Cardiac fibroblast (primary cell): ENCODE data around the gene PTPRT.

Experiments used
- DNase-seq, 2 donors: peaks; one replicate each; pipeline versions ENCODE4 v3.0.0 to v3.0.0-alpha.2; 2010; ENCODE audit warnings: low read depth in 2 of 2
- H3K4me3 ChIP-seq, 2 donors: replicated peaks in 1 of 2; 1 replicate in 1 of 2; 2 replicates in 1 of 2; pipeline ENCODE4 v1.5.1; 2011; ENCODE audit warnings: low read depth in 2 of 2, low read length in 2 of 2, mild to moderate bottlenecking in 2 of 2, moderate library complexity in 1 of 2
- CTCF ChIP-seq: IDR thresholded peaks from one replicate; pipeline ENCODE4 v1.5.1; 2011; ENCODE audit warnings: low read depth, mild to moderate bottlenecking, low read length, inconsistent platforms

PTPRT gene

GRCh38 chr20:42361402-42361970 is 828.2 kb downstream of the PTPRT start:
- DNase-seq, result no peak
- TF ChIP-seq CTCF, result no peak
- no peak overlapping the region for H3K4me3 ChIP-seq

GRCh38 chr20:42360621-42361020 is 829.1 kb downstream of the PTPRT start:
- H3K4me3 ChIP-seq, result no peak overlapping the region
- no peak for TF ChIP-seq CTCF
- DNase-seq, result no peak

GRCh38 chr20:42359617-42360016 is 830.1 kb downstream of the PTPRT start:
- TF ChIP-seq CTCF, result no peak
- DNase-seq, result no peak
- H3K4me3 ChIP-seq, result no peak overlapping the region

- no peak for DNase-seq
- no peak for TF ChIP-seq CTCF
- H3K4me3 ChIP-seq, result no peak overlapping the region
Observed at GRCh38 chr20:42352096-42352495, 837.6 kb downstream of the PTPRT start.

GRCh38 chr20:42350521-42350920 is 839.2 kb downstream of the PTPRT start:
- DNase-seq, result no peak
- H3K4me3 ChIP-seq, result no peak overlapping the region
- no peak for TF ChIP-seq CTCF

GRCh38 chr20:42346189-42347170 is 843.2 kb downstream of the PTPRT start:
- DNase-seq, result no peak
- H3K4me3 ChIP-seq, result no peak overlapping the region
- no peak for TF ChIP-seq CTCF
